Measurements from ENCODE around the gene CEP57L1.
"Not testable (repeated sequence)": the region's sequence is repeated elsewhere in the genome, so short reads cannot be mapped to it uniquely, and the experiment has no call there.

DNA sequence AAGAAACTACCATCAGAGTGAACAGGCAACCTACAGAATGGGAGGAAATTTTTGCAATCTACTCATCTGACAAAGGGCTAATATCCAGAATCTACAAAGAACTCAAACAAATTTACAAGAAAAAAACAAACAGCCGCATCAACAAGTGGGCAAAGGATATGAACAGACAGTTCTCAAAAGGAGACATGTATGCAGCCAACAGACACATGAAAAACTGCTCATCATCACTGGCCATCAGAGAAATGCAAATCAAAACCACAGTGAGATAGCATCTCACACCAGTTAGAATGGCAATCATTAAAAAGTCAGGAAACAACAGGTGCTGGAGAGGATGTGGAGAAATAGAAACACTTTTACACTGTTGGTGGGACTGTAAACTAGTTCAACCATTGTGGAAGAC is 40.3 kb downstream of the CEP57L1 start:
- TF ChIP-seq EZH2 (IDR thresholded peaks at IDR 0.05; ENCODE audit: insufficient read depth, poor library complexity, severe bottlenecking); EZH2phosphoT487 (IDR thresholded peaks at IDR 0.05; ENCODE audit: insufficient read depth, low read depth): not testable (repeated sequence)
